Thoracic aorta (tissue), 2 donors: ENCODE results near the gene RGS5. TPM values are rescaled to one million over a fixed set of nuclear protein-coding genes. Genes with fewer than 3 reads are reported as not detected.

ENCODE experiments used
- ATAC-seq: fragments of 150-250 bp; one replicate; pipeline ENCODE4 v1.8.0; 2017; ENCODE audit warnings: low read depth; ENCODE audit not compliant: insufficient number of reproducible peaks, low FRiP score
- DNase-seq: peaks from one replicate; pipeline ENCODE4 v3.0.0-alpha.2; 2020; ENCODE audit warnings: low spot score
- H3K27ac ChIP-seq, 2 donors: fragments of 200-600 bp; sonication (generic); 1 replicate in 1 of 2; 2 replicates in 1 of 2; pipeline ENCODE4 v1.5.1; 2016; ENCODE audit warnings: mild to moderate bottlenecking in 2 of 2, moderate library complexity in 2 of 2
- H3K27me3 ChIP-seq: fragments of 200-600 bp; sonication (generic); replicated peaks from 2 replicates; pipeline ENCODE4 v1.6.0; 2016; ENCODE audit warnings: mild to moderate bottlenecking; ENCODE audit not compliant: insufficient read depth
- H3K36me3 ChIP-seq: fragments of 200-600 bp; sonication (generic); one replicate; pipeline ENCODE4 v1.5.1; 2016
- H3K4me1 ChIP-seq, 2 donors: fragments of 200-600 bp; sonication (generic); 1 replicate in 1 of 2; 2 replicates in 1 of 2; pipeline versions ENCODE4 v1.5.1 to v1.6.0; 2016; ENCODE audit warnings: low read depth in 2 of 2, mild to moderate bottlenecking in 1 of 2; ENCODE audit not compliant: control insufficient read depth in 1 of 2
- H3K4me3 ChIP-seq: fragments of 200-600 bp; sonication (generic); 2 replicates; pipeline ENCODE4 v1.5.1; 2016; ENCODE audit warnings: mild to moderate bottlenecking
- H3K9me3 ChIP-seq: fragments of 200-600 bp; sonication (generic); 2 replicates; pipeline ENCODE4 v1.5.1; 2016
- total RNA-seq, 2 donors: library from RNA; depleted of rRNA; stranded (reverse); fragments of >200 nt; gene quantifications; one replicate each; pipeline versions ENCODE4 v1.1.0 to v1.2.3, GENCODE V29; 2016
- TF ChIP-seq, protein P1 (sequence below): fragments of 200-600 bp; sonication (generic); IDR thresholded peaks from one replicate; pipeline ENCODE4 v1.5.1; 2019; ENCODE audit warnings: antibody characterized with exemption

The RGS5 gene
- total RNA-seq, 2 donors from 2014 or later: 1,210 to 1,385 TPM

DNA sequence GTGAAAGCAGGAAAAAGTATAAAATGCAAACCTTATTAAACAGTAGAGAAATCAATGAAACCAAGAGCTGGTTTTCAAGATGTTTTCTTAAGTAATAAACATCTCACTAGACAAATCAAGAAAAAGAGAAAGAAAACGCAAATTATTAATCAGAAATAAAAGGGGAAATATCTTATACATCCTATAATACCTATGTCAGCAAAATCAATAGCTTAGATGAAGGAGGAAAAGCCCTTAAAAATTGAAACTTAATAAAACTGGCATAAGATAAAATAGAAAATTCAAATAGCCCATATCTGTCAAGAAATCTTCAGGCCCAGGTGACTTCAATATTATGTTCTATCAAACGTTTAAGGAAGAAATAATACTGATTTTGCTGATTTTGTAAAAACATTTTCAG, 74.4 kb downstream of the RGS5 start:
- Histone ChIP-seq H3K27me3 (no peaks in the 10 kb centered on the region), H3K9me3 (no peaks in the 10 kb centered on the region), H3K4me3 (no peak overlapping the region), H3K36me3 (no peaks in the 10 kb centered on the region), H3K27ac (peak overlapping the region; percentile 36 to 56), H3K4me1 (peaks cover 19 to 68% of the 10 kb centered on the region in 2 donors)
- TF ChIP-seq, protein P1, sequence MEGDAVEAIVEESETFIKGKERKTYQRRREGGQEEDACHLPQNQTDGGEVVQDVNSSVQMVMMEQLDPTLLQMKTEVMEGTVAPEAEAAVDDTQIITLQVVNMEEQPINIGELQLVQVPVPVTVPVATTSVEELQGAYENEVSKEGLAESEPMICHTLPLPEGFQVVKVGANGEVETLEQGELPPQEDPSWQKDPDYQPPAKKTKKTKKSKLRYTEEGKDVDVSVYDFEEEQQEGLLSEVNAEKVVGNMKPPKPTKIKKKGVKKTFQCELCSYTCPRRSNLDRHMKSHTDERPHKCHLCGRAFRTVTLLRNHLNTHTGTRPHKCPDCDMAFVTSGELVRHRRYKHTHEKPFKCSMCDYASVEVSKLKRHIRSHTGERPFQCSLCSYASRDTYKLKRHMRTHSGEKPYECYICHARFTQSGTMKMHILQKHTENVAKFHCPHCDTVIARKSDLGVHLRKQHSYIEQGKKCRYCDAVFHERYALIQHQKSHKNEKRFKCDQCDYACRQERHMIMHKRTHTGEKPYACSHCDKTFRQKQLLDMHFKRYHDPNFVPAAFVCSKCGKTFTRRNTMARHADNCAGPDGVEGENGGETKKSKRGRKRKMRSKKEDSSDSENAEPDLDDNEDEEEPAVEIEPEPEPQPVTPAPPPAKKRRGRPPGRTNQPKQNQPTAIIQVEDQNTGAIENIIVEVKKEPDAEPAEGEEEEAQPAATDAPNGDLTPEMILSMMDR: no peak
- ATAC-seq (no peak), DNase-seq (no peak)

DNA sequence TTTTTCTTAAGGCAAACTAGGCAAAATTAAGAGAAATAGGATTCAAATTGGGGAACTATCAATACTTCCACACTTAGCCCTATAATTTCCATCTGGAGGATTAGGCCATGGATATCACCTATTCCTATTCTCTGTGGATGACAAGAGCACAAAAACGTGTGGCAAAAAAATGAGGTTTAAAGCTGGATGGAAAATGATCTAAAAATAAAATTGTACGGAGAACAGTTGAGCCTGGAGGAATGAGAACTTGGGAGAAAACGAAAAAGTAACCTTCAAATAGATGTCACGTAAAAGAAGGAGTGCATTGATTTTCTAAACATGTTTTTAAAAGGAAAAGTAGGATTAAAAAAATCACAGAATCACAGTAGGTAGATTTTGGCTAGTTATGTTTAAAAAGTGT, 77.9 kb downstream of the RGS5 start:
- TF ChIP-seq, protein P1: no peak
- no peak for ATAC-seq
- Histone ChIP-seq H3K4me1 (peaks cover 19 to 51% of the 10 kb centered on the region in 2 donors), H3K27ac (peak overlapping the region; percentile 71 to 84), H3K4me3 (peak overlapping the region; percentile 29), H3K36me3 (no peaks in the 10 kb centered on the region), H3K9me3 (no peaks in the 10 kb centered on the region), H3K27me3 (no peaks in the 10 kb centered on the region)
- DNase-seq: no peak

DNA sequence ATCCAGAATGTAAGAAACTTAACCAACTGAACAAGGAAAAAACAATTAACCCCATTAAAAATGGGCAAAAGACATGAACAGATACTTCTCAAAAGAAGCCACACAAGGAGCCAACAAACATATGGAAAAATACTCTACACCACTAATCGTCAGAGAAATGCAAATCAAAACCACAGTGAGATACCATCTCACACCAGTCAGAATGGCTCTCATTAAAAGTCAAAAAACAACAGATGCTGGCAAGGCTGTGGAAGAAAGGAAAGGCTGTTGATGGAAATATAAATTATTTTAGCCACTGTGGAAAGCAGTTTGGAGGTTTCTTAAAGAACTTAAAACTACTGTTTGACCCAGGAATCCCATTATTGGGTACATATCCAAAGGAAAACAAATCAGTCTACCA, 82.3 kb downstream of the RGS5 start:
- no peaks in the 10 kb centered on the region for H3K36me3 ChIP-seq
- no peak overlapping the region for H3K27ac ChIP-seq
- H3K27me3 ChIP-seq: no peaks in the 10 kb centered on the region
- peaks cover 3 to 13% of the 10 kb centered on the region in 2 donors for H3K4me1 ChIP-seq
- TF ChIP-seq, protein P1: no peak
- DNase-seq (no peak), ATAC-seq (no peak)
- no peak overlapping the region for H3K4me3 ChIP-seq
- H3K9me3 ChIP-seq: no peaks in the 10 kb centered on the region

DNA sequence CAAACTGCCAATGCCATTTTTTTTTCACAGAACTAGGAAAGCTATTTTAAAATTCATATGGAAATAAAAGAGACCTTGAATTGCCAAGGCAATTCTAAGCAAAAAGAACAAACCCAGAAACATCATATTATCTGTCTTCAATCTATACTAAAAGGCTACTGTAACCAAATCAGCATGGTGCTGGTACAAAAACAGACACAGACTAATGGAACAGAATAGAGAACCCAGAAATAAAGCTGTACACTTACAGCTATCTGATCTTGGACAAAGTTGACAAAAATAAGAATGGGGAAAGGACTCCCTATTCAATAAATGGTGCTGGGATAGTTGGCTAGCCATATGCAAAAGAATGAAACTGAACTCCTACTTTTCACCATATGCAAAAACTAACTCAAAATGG, 83.0 kb downstream of the RGS5 start:
- Histone ChIP-seq H3K4me3 (no peak overlapping the region), H3K4me1 (peaks cover 3 to 12% of the 10 kb centered on the region in 2 donors), H3K27me3 (no peaks in the 10 kb centered on the region), H3K36me3 (no peaks in the 10 kb centered on the region), H3K27ac (no peak overlapping the region), H3K9me3 (no peaks in the 10 kb centered on the region)
- TF ChIP-seq, protein P1: no peak
- DNase-seq (no peak), ATAC-seq (no peak)

DNA sequence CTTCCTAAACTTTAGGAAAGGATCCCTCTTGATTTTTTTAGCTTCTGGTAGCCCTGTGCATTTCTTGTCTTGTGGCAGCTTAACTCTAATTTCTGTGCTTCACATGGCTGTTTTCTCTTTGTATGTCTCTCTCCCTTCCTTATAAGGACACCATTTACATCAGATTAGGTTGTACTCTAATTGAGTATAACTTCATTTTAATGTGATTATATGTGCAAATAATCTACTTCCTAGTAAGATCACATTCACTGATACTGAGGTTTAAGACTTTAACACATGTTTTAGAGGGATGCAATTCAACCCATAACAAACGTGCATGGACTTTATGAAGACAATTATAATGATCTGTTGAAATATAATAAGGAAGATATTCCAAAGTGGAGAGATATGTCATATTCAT, 86.8 kb downstream of the RGS5 start:
- no peak for DNase-seq
- ATAC-seq: no peak
- Histone ChIP-seq H3K4me1 (no peaks in the 10 kb centered on the region), H3K27me3 (no peaks in the 10 kb centered on the region), H3K4me3 (no peak overlapping the region), H3K36me3 (no peaks in the 10 kb centered on the region), H3K9me3 (no peaks in the 10 kb centered on the region), H3K27ac (no peak overlapping the region)
- TF ChIP-seq, protein P1: no peak
